IPS-20b (cell line): ENCODE results near the gene NUB1.

Experiments used
- H3K27ac ChIP-seq: one replicate; pipeline ENCODE4 v1.5.1; 2013; ENCODE audit warnings: low read length
- H3K27me3 ChIP-seq: 2 replicates; pipeline ENCODE4 v1.6.1; 2013; ENCODE audit warnings: mild to moderate bottlenecking, low read length, inconsistent platforms; ENCODE audit not compliant: insufficient read depth
- H3K36me3 ChIP-seq: 2 replicates; pipeline ENCODE4 v1.6.1; 2013; ENCODE audit warnings: low read depth, mild to moderate bottlenecking, inconsistent platforms, low read length, moderate library complexity; ENCODE audit not compliant: insufficient read depth
- H3K4me1 ChIP-seq: 2 replicates; pipeline ENCODE4 v1.6.1; 2013; ENCODE audit warnings: mild to moderate bottlenecking, control low read depth, inconsistent platforms, low read length, moderate library complexity; ENCODE audit not compliant: insufficient read depth
- H3K4me3 ChIP-seq: 2 replicates; pipeline ENCODE4 v1.5.1; 2013; ENCODE audit warnings: mild to moderate bottlenecking, low read length, inconsistent platforms
- H3K9ac ChIP-seq: 2 replicates; pipeline ENCODE4 v1.6.1; 2013; ENCODE audit warnings: low read depth, mild to moderate bottlenecking, inconsistent platforms, low read length, moderate library complexity
- H3K9me3 ChIP-seq: 2 replicates; pipeline ENCODE4 v1.6.1; 2013; ENCODE audit warnings: mild to moderate bottlenecking, low read depth, low read length, inconsistent platforms; ENCODE audit not compliant: insufficient read depth

Gene NUB1

DNA sequence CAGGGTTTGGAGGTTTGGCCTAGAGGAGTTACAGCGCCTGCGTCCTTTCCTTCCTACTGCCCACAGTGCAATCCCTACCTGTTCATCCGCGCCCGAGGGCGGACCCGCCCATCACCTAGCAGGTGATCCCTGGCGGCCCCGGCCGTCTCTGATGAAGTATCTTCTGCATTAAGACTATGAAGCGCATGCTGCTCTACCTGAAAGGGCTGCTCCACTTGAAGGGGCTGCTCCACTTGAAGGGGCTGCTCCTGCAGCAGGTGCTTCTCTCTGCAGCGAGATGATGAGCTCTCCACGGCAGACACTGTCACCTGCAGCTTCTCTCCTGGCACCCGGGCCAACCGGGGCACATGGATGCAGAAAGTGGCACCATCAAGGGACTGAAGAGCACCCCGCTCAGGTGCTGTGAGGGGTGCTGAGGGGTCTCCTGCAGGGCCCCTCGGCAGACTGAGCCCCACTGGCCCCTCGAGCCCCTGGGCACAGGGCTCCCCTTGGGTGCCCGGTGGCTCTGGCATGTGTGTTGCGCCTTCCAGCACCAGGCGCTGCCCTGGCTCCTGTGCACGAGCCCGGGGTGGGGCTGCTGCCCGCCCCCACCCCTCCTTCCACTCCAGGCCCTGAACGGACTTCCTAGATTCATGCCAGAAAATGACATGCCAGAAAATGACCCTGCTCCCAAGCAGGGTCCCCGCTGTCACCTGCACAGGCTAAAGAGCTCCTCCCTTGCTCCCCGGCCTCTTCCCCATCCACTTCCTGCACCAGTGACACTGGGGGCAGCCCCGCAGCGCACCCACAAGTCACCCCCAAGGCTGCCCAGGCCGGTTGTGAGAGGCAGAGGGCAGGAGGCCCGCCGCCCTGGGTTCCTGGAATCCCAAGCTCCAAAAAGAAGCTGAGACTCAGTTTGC is 38.8 kb downstream of the NUB1 start:
- no peaks in the 10 kb centered on the region for H3K9me3 ChIP-seq
- peak overlapping the region; percentile 35; the same call in 1 of the 2 replicates for H3K4me3 ChIP-seq
- no peak overlapping the region for H3K27ac ChIP-seq
- peaks cover 36% of the 10 kb centered on the region for H3K36me3 ChIP-seq
- H3K4me1 ChIP-seq = no peaks in the 10 kb centered on the region; the same call in 1 of the 2 replicates
- H3K27me3 ChIP-seq = peaks cover 40% of the 10 kb centered on the region
- no peak overlapping the region for H3K9ac ChIP-seq

DNA sequence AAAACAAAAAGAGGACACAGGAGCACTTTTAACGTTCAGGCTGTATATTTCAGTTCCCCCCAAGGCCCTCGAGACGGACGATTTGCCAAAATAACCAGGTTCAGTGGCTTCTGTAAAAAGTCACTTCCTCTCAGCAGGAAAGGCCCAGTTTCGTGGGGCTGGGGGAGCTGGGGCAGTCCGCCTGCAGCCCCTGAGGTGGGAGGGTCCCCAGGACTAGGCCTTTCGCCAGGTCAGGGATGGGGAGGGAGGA is 39.4 kb downstream of the NUB1 start:
- Histone ChIP-seq H3K27me3 (peaks cover 40% of the 10 kb centered on the region), H3K4me3 (peak overlapping the region; percentile 35; the same call in 1 of the 2 replicates), H3K9ac (no peak overlapping the region)

DNA sequence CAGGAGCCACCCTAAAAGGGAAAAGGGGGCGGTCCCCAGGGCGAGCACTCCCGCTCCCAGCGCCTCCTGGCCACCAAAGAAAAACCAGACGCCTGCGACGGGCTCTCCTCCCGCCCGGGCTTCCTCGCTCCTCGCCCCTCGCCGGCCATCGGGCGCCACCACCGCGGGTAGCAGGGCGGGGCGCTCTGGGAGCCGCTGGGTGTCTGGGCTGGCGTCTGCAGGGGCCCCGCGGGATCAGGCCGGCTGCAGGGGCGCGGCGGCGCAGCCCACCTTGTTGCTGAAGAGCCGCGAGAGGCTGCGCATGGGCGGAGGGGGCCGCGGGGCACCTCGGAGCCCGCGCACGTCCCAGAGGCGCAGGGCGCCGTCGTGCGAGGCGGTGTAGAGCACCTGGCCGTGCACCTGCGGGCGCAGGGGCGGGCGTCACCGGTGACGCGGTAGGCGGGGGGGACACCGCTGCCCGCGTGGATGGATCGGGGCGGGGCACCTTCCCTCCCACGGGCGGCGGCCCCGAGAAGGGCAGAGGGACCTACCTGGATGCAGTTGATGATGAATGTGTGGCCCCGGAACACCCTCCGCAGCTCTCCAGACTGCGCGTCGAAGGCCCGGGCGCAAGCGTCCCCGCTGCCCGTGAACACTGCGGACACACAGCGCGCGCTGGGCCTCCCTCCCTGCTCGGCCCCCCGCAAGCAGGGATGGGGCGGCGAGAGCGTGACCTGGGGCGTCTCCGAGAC is 39.9 kb downstream of the NUB1 start:
- H3K27me3 ChIP-seq = peaks cover 40% of the 10 kb centered on the region
- H3K9ac ChIP-seq = no peak overlapping the region
- no peaks in the 10 kb centered on the region; the same call in 1 of the 2 replicates for H3K4me1 ChIP-seq
- no peak overlapping the region for H3K27ac ChIP-seq
- peak overlapping the region; percentile 61; the same call in 1 of the 2 replicates for H3K4me3 ChIP-seq
- H3K36me3 ChIP-seq = peaks cover 26% of the 10 kb centered on the region; the same call in 1 of the 2 replicates
- H3K9me3 ChIP-seq = no peaks in the 10 kb centered on the region

More for the DNA sequence above, 39.4 kb downstream of the NUB1 start:
- Histone ChIP-seq H3K36me3 (peaks cover 30% of the 10 kb centered on the region; the same call in 1 of the 2 replicates), H3K4me1 (no peaks in the 10 kb centered on the region; the same call in 1 of the 2 replicates), H3K27ac (no peak overlapping the region), H3K9me3 (no peaks in the 10 kb centered on the region)

DNA sequence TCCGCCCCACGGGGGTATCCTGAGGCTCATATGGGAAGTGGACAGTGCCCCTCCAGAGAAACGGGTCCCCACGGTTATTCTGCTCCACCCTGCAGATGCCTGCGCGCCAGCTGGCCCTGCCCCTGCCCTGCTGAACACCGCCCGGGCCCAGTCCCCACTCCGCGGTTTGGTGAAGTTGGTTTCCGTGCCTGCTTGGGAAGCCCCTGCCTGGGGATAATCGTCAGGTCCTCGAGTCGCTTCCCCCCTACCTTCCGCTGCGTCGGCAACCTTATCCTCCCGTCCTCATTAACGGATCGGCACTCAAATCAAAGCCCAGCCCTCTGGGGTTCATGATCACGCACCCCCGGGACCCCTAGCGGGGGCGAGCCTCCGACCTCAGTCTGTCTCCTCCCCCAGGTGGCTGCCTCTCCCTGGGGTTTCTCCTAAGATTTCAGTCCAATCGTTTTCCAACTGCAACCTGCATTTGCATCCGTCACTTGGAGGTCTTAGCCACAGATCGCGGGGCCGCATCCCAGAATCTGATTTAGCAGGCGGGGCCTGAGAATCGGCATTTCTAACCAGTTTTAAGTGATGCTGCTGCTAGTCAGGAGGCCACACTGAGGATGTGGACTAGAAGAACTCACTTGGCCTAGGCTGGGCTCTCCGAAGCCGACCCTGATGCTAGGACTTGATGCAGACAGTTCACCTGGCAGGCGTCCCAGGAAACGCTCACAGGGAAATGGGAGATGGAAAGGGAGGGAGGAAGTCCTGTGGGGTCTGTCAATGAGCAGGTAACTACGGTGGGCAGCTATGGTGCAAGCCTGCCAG is 40.7 kb downstream of the NUB1 start:
- Histone ChIP-seq H3K4me3 (peak overlapping the region; percentile 61; the same call in 1 of the 2 replicates), H3K27ac (no peak overlapping the region), H3K9ac (no peak overlapping the region), H3K27me3 (peaks cover 40% of the 10 kb centered on the region), H3K4me1 (no peaks in the 10 kb centered on the region; the same call in 1 of the 2 replicates), H3K9me3 (no peaks in the 10 kb centered on the region), H3K36me3 (peaks cover 18% of the 10 kb centered on the region; the same call in 1 of the 2 replicates)

DNA sequence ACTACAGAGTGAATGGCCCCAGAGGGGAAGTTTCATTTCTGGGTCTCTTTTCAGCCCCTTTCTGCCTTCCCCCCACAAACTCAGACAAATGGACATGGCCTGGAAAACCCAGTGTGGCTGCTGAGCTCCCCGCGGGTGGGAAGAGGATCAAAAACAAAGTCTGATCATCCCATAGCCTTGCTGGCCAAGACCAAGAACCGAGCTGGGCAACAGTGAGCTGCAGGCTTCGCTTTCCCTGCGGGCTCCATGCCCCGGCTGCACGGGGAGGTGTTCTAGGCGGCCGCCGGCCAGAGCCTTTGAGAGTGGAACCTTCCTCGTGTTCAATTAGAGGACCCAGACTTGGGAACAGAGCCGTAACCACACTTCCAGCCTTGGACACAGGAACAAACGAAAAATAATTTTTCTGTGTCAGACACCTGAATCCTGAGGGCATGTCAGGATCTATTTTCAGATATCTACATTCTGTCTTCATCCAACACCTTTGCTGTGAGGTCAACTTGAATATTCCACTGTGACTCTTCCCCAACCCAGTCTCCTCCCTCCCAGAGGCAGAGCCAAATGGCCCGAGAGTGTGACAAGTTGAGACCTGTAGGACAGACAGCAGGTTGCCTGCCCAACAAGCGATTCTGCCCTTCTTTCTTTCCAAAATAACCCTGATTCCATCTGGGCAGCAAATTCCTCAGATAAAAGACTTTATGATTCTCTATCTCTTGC is 42.2 kb downstream of the NUB1 start:
- Histone ChIP-seq H3K4me1 (no peaks in the 10 kb centered on the region; the same call in 1 of the 2 replicates), H3K4me3 (no peak overlapping the region), H3K9ac (no peak overlapping the region), H3K36me3 (peaks cover 7% of the 10 kb centered on the region; the same call in 1 of the 2 replicates), H3K27ac (no peak overlapping the region), H3K27me3 (peaks cover 40% of the 10 kb centered on the region), H3K9me3 (no peaks in the 10 kb centered on the region)

DNA sequence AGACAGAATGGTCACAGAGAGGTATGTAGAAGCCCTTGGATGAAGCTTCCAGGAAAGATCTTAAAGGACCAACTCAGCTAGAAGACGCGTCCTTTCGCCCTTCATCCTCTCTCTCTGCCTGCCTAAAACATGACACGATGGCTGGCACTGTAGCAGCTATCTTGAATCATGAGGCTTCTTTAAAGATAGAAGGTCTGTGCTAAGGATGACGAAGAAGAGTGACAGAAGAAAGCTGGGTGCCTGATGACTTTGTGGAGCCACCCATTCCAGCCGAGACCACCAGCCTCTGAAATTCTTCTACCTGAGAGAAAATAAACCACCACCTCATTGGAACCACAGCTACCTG is 42.7 kb downstream of the NUB1 start:
- H3K27ac ChIP-seq = no peak overlapping the region
- no peaks in the 10 kb centered on the region; the same call in 1 of the 2 replicates for H3K4me1 ChIP-seq
- no peak overlapping the region for H3K4me3 ChIP-seq
- no peak overlapping the region for H3K9ac ChIP-seq
- H3K27me3 ChIP-seq = peaks cover 40% of the 10 kb centered on the region
- H3K9me3 ChIP-seq = no peaks in the 10 kb centered on the region
- peaks cover 3% of the 10 kb centered on the region; the same call in 1 of the 2 replicates for H3K36me3 ChIP-seq

DNA sequence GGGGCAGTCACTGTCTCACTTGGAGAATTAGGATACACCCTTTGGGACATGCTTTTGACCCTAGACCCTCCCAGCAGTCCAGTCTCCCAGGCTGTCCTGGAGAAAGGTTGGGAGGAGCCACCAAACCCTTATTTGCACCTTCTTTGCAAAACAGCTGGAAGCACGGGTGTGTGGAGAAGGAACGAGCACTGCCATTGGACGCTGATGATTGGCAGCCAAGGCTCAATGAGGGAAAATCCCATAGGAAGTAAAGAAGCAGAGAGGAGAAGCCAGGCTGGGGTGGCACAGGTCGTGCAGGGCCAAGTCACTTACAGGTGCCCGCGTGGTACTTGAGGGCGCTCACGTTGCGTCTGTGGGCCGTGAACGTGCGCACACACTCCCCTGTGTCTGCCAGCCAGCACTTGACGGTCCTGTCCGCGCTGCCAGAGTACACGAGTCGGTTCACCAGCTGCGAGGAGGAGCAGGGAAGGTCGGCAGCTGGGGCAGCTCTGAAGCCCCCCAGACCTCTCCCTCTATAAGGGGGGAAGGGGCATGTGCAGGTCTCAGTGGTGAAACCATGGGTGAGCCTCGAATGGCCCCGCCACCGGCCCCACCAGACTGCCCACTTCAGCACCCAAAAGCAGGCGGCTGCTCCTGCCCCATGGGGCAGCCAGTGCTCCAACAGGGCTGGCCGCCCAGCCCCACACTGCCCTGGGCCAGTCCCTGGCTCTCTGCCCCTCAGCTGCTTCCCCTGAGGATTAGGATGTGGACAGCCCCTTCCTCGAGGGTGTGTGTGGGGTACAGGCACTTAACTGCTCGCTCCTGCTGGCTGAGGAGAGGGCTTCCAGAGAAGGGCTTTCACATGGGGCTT is 43.4 kb downstream of the NUB1 start:
- Histone ChIP-seq H3K9ac (no peak overlapping the region), H3K4me1 (no peaks in the 10 kb centered on the region; the same call in 1 of the 2 replicates), H3K4me3 (no peak overlapping the region), H3K9me3 (no peaks in the 10 kb centered on the region), H3K27ac (no peak overlapping the region), H3K27me3 (peaks cover 40% of the 10 kb centered on the region), H3K36me3 (no peaks in the 10 kb centered on the region)

DNA sequence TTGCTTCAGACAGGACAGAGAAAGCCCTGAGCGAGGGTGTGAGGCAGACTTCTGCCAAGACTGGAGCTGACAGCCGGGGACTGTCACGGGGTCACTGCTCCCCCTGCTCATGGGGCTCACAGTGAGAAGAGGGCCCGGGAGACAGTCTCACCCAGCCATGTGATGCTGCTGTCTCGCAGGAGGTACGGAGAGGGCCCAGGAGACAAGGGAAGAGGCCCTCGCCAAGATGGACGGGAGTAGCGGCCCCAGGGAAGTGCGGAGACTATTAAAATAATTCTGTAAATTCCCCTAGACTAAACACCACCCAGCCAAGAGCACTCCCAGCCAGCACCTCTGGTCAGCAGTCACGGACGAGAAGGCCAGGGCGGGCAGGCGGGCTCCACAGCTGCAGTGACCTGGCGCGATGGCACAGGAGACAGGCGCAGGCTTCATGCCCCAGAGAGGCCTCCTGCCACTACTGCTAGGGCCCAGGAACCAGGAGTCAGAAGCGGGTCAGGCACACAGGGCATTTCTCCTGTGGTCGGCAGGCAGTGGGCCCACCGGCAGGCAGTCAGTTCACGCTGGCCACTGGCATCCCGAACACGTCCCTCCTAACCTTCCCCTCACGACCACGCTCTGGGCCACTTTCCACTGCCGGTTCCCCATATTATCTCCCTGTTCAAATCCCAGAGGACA is 44.2 kb downstream of the NUB1 start:
- Histone ChIP-seq H3K36me3 (no peaks in the 10 kb centered on the region), H3K27me3 (peaks cover 40% of the 10 kb centered on the region), H3K9me3 (no peaks in the 10 kb centered on the region), H3K27ac (no peak overlapping the region), H3K4me1 (no peaks in the 10 kb centered on the region; the same call in 1 of the 2 replicates), H3K9ac (no peak overlapping the region), H3K4me3 (no peak overlapping the region)

DNA sequence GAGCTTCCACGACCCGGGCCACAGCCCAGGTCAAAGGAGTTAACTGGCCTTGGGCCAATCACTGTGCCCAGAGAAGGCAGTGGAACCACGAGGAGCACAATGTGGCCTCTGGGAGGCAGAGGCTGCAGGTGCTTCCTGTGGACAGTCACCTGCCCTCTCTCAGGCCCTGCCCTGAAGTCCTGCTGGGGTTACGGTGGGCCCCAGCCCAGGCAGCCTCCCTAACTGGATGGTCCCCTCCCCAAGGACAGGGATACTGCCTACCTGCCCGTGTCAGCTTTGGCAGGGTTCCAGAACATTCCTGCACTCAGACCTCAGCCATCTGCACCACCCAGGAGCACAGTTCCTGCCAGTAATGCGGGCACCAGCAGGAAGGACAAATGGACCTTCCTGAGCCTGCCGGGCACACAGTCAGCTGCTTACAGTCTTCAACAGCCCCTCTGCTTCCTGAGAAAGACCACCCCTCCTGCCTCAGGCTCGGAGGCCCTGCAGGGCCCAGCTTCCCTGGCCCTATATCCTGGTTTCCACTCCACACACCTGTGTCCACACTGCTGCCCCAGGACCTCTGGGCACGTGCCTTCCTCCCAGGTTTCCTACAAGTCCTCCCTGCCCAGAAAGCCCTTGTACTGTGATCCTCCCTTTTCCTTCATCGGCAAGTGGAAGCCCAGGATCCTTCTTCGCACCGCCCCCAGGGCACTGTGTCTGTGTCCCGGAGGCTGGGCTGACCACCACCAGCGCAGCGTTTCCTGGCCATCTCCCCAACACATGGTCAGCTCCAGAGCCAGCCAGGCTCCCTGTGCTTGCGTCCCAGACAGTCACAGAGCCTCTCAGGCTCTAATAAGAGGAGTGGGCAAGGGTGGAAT is 44.9 kb downstream of the NUB1 start:
- Histone ChIP-seq H3K36me3 (no peaks in the 10 kb centered on the region), H3K27me3 (peaks cover 33% of the 10 kb centered on the region), H3K9ac (no peak overlapping the region), H3K9me3 (no peaks in the 10 kb centered on the region), H3K4me3 (no peak overlapping the region), H3K4me1 (no peaks in the 10 kb centered on the region; the same call in 1 of the 2 replicates), H3K27ac (no peak overlapping the region)
